Activated CD4-positive, alpha-beta T cell treated with anti-CD3 and anti-CD28 coated beads, Interleukin-2, amount 50 U/mL, for 48 hours (primary cell): ENCODE results near the gene PARD3.

Source experiments
- DNase-seq, 2 experiments: peaks; one replicate each; pipeline ENCODE4 v3.0.0-alpha.2; 2020

PARD3 gene

DNA sequence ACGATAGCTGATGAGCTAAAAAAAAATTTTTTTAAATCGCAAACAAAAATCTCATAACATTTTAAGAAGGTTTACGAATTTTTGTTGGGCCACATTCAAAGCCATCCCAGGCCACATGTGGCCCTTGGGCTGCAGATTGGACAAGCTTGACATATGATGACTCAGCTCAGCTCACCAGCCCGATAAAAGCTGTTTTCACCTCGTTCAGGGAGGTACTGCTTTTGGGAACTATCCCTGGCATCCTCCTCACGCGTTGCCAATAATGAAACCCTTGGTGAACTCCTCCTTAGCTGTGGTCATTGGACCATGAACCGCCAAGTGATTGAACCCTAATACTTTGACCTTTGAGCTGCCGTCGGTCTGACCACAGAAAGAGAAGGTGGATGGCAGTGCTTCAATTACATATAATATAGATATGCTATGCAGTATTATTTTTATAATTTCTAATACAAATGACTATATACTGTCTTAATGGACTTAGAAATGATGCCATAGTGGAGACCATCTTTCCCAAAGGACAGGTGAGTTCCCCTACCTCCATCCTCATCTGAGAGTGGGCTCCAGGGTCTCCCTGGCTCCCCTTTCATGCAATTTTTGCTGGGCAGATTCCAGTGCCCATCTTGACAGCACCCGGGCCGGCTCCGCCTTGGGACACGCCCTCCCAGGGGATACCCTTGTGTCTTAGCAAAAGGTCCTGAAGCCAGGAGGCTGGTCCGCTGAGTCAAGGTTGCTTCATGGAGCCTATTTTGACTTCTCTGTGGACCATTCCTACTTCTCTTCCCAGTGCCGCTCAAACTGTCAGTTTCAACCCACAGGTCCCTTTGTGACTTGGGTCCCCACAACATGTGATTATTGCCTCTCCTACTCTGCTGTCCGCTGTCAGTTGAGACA lies 707.2 kb downstream of the PARD3 start:
- no peak for DNase-seq

DNA sequence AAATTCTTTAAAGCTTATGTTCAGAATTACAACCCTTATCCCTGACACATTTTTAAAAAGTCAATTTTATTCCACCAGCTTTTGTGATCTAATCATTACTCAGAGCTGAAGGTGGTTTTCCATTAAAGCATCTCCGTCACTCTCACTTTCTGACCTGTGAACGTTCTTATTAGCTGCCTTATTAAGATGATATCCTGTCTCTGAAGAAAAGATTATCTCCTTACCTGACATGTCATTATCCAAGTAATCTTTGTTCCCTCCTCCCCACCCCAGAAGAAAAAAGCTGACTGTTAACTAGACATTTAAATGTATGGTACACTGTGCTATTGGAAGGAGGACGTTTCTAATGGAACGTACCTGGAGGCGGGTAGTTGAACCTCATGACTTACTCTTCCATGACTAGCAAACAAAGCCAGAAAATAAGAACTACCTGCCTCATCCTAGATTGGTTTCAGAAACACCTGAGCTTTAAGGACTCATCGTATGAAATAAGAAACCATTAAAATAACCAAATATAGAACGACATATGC lies 708.7 kb downstream of the PARD3 start:
- no peak for DNase-seq

DNA sequence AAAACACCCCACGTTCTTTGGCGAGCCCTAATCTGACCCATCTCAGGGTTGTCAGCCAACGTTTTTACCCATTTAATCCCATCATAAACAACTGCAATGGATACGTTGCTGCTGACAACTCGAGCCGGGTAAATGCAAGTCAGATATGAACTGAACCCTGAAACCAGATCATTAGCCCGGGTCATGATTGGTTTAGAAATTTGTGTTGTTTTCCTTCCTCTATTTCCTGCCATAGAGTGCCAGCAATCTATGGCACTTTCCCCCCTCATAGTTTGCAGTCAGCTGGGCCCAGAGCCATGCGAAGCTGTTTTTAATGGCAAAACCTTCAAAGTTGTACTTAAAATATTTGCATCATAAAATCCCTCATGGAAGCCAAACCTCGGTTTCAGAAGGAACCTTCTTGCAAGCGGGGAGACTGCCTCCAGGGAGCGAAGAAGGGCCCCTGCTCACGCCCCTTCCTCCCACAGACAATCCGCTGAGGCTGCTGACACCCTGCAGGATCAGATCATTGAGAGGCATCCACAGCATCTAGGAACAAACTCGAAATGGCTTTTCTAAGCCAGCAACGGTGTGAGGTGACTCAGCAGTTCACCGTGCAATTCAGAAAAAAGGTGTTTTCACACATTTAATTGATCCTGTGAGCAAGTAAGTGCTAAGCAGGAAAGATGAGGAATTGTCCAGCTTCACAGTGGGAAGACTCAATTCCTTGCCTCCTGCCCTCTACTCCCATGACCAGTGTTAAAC lies 710.1 kb downstream of the PARD3 start:
- DNase-seq, result no peak

DNA sequence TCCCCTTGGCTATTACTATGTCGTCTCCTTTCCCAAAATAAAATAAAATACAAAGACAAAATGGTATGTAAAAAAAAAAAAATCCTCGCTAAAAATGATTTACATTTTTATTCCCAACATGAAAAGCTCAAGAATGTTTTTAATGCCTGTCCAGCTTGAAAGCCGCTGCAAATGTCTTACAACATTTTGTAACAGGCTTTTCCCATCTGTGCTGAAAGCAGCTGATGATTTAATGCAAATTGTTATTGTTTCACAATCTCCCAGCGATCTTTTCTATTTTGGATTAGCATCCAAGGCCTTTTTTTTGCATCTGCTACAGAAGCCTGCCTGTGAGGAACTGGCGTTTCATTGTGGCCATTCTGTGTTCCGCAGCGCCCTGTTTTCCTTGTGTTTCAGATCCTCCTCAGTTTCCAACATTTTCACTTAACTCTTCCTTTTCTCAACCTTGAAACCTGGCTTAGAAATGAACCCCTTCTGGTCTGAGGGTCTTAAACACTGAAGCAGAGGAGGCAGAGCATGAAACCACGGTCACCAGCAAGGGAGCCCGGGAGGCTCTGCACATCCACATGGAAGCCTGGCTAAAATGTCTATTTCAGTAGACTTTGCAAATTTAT lies 712.1 kb downstream of the PARD3 start:
- no peak for DNase-seq

DNA sequence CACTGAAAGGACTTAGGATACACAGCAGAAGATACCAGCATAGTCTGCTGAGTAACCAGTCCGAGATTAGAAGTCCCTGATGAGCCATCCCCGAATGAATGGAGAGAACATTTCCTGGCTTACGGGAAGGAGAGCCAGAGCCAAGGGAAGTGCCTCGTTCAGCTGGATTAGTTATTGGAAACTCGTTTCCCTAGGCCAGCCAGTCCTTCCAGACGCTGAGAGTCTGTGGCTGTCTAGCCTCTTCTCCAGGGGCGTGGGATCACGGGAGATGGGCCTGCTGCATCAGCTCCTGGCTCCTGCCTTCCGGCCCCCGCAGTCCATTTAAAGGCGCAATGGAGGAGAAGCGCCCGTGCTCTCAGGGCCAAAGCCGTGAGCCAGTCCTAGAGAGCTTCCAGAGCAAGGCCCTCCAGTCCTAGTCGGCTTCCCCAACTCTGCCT lies 712.8 kb downstream of the PARD3 start:
- no peak for DNase-seq

DNA sequence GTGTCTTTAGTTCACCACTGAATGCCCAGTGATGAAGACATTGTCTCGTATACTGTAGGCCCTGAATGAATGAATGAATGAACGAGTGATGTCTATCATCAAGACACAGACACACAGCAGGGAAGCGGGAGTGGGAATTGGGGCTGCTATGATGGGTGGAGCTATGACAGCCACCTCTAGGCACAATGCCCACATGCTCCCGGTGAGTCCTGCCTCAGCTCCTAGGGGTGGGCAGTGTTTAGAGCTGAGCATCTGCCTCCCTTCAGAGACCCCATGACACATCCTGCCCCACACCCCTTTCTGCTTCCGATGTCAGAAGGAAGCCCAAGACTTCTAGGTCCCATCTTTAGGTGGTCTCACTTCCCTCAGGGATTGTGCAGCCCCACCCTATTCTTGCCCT lies 714.1 kb downstream of the PARD3 start:
- no peak for DNase-seq

DNA sequence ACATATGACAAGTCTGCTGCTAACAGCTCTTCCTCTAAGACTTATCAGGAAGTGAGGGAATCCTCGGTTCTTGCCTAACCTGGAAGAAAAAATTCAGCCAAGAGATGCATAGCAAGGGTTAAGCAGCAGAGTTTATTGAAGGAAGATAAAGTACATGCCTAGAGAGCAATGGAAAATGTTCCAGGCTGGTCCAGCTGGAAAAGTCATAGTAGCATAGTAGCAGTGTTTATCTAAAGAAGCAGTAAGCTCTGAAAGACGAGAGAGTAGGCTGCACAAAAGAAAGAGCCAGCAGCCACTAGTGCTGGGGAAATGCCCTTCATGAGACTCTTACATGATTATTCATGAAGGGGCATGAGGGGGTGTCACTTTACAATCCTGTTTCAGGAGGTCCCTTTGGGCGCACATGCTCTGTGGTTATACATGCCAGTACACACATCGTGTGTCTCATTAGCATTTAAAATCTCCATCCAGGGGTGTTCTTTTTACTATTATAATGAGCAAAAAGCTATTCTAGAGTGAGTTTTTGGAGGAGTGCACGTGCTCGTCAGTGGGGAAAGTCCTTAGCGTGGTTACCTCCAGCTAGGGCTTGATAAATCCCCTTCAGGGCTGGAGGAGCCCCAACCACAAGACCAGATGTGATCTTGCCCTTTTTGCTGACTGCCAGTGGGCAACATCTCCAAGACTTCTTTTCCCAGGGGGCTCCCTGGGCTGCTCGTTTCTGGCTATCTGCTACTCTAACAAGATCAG lies 716.1 kb downstream of the PARD3 start:
- no peak for DNase-seq

DNA sequence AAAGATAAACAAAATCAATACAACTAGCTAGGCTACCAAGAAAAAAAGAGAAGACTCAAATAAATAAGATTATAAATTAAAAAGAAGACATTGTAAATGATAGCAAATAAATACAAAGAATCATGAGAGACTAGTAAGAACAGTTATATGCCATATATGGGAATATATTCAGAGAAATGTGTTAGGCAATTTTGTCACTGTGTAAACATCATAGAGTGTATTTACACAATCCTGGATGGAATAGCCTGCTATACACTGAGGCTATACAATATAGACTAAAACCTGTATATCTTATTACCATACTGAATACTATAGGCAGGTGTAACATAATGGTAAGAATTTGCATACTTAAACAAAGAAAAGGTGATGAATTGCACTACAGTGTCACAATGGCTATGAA lies 717.4 kb downstream of the PARD3 start:
- DNase-seq, result no peak

DNA sequence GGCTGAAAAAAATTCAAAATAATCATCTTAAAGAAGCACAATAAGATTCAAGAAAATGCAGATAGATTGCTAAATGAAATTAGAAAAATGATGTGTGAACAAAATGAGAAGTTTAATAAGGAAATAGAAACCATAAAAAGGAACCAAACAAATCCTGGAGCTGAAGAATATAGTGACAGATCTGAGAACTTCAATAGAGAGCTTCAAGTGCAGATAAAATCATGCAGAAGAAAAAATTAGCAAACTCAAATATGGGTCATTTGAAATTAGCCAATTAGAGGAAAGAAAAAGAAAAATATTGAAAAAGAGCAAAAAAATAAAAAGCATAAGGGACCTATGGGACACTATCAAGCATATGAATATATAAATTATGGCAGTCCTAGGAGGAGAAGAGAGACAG lies 720.1 kb downstream of the PARD3 start:
- no peak for DNase-seq

DNA sequence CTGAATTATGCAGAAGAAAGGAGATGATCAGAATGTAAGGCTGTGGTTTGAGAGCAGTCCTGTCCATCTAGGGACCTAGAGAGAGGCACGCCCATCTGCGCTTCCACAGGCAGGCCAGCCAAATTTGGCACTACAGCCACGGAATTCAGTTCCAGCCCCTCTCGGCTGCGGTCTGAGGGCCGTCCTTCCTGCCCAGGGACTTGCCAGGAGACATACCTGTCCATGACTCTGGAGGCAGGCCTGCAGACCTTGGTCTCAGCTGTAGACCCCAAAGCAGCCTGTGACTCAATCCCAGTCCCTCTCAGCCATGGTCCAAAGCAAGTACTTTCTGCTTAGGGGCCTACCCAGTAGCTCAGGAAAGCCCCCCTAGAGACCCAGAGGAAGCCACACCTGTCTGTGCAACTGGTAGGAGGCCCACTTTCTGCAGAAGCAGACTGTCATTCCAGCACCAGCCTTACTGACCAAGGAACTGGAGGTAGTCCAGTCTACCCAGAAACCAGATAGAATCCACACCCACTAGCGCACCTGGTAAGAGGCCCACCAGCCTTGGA lies 720.9 kb downstream of the PARD3 start:
- DNase-seq, result no peak

DNA sequence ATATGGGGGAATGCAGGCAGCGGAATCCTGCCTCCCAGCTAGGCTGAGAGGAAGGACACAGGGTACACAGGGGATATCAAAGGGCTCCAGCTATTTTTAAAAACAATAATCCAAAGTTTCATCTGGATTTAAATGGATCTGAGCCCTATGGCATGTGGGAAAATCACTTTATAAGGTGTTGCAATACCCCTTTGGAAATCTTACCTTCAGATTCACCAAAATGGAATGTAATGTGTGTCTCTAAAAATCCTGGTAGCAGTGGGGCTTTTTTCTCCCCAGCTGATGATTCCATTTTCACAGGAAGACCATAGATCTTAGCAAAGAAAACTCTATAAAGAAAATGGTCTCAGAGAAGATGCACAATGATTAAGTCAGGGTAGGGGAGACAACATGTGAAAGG lies 722.2 kb downstream of the PARD3 start:
- no peak for DNase-seq

DNA sequence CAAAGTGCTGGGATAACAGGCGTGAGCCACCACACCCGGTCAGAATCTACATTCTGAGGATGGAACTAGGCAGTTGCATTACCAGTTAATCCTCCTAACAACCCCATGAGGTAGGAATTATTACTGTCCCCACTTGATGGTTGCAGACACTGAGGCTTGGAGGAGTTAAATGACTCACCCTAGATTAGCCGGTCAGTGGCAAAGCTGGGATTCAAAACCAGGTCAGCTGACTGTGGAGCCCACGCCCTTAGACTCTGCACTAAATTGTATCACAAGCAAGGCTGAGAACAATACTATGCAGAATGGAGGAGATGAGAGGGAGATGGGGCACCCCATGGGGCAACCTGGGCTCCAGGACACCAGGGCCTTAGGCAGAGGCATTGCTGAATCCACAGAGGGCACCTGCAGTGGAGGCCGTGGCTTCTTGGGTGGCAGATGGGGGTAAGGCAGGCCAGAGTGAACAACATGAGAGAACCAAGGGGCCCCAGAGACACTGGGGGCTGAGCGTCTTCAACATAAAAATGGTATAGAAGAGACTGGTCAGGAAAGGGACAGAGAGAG lies 723.4 kb downstream of the PARD3 start:
- DNase-seq, result no peak

DNA sequence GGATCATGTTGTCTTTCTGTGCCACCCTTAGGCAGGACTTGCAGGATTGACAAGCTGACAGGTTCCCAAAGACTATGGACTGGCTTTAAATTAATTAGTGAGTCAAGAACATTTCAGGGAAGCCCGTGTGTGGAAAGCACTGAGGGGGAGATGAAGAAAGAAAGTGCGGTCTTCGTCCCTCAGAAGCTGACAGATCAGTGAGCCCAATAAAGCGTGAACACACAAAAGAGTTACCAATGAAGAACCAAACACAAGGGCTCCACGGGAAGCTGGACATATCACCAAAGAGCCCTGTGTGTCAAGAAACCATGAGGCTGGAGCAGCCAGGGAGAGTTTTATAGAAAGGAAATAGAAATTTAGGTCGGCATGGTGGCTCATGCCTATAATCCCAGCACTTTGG lies 725.8 kb downstream of the PARD3 start:
- DNase-seq, result no peak

DNA sequence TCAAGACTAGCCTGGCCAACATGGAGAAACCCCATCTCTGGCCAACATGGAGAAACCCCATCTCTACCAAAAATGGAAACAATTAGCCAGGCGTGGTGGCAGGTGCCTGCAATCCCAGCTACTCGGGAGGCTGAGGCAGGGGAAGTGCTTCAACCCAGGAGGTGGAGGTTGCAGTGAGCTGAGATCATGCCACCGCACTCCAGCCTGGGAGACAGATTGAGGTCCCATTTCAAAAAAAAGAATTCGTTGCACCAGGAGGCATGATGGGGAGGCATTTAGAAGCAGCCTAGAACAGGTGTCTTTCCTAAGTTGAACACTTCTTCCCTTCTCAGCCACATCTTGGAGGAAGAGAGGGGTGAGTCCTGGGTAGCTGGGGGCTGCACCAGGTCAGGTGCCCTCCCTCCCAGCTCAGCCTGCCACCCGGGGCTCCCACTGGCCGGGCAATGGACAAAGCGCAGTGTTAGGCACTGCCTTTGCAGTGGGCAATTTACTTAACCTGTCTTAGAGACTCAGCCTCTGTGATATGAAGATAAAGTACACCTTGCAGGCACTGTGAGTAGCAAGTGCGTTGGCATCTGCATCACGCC lies 726.8 kb downstream of the PARD3 start:
- DNase-seq, result no peak

DNA sequence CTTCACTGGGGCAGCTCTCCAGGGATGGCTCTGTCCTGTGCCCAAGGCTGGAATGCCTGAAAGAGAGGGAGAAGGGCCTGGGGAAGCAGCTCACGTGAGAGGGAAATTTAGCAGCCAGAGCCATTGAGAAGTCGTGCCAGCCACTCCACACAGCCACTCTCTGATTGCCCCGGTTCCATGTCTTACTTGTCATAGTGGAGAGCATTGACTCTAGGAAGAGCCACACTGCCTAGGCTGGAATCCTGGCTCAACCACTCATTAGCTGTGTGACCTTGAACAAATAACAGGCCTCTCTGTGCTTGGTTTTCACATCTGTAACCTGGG lies 728.0 kb downstream of the PARD3 start:
- DNase-seq, result no peak

DNA sequence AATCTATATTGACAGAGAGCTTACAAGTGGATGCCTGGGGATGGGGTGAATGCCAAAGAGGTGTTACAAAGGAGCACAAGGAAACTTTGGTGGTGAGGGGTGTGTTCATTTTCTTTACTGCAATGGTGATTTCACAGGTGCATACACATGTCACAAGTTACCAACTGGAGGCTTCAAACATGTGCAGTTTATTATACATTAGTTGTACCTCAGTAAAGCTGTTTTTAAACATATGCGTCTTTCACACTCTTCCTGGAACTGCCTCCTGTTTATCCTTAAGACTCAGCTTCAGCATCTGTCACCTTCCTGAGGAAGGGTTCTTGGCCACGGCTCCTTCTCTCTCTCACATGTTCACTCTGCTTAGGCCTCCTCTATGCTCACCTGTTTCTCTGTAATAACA lies 731.5 kb downstream of the PARD3 start:
- DNase-seq, result no peak

DNA sequence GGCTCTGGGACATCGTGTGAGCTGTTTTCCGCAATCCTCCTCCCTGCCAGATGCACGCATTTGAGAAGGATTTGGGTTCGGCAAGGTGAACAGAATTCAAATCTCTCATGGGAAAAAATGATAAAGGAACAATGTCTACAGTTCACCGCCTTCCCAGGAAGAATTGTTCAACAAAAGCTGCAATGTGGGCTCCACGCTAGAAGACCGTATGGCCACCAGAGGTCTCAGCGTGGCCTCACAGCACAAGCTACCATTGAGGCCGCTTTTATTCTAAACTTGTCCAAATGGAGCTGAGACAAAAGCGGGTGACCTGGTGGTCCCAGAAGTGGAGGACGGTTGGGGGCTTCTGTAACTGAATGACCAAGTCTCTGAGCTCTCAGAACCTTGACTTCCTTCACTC lies 733.1 kb downstream of the PARD3 start:
- no peak for DNase-seq

DNA sequence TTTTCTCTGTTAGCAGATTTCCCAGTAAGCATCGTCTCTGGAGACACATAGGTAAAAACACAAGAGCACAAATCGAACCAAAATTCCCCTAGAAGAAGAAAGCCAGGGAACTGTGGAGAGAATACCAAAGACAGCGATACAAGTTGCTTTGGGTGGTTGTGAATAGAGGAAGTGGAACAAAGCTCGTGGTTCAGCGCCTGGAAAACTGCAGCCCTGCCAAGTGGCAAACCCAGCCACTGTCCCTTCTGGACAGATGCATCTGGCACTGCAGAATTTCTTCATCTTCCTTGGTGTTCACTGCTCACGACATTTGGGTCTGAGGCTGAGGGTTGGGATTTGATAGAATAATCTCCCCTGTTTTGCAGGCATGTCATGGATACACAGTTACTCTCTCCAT lies 733.8 kb downstream of the PARD3 start:
- DNase-seq, result no peak

DNA sequence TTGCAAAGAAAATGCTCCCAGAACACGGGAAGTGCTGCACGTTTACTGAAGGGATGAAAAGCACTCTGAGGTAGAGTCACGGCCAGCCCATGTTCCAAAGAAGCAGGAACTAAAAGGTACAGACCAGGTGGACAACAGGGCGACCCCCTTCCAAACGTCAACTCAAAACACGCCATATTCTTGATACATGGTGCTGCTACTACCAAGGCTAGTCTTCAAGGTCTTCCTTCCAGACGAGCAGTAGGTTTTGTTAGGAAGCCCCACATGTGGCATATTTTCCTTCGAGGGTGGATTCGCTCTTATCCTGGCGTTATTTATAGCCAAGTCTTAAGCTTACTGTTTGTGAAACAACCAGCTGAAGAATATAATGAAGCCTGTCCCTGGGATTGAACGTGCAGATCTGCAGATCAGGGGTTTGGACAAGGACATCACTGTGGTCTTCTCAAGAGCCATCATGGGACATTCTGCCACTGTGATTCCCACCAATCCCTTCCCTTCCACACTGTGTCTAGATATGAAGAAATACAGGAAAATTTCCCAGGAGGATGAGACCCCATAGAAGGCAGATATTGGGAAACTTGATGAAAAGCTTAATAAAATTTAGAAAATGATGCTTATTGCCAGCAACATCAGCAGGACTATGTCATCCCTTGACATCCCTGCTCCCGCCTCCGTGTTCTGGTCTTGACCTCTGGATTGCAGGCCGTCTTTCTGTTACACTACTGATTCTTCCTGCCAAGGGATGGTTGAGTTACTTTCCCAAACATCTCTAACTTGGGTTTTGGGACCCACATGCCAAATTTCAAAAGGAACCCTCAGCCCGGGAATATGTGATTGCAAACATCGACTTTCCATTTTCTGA lies 734.4 kb downstream of the PARD3 start:
- DNase-seq, result no peak

DNA sequence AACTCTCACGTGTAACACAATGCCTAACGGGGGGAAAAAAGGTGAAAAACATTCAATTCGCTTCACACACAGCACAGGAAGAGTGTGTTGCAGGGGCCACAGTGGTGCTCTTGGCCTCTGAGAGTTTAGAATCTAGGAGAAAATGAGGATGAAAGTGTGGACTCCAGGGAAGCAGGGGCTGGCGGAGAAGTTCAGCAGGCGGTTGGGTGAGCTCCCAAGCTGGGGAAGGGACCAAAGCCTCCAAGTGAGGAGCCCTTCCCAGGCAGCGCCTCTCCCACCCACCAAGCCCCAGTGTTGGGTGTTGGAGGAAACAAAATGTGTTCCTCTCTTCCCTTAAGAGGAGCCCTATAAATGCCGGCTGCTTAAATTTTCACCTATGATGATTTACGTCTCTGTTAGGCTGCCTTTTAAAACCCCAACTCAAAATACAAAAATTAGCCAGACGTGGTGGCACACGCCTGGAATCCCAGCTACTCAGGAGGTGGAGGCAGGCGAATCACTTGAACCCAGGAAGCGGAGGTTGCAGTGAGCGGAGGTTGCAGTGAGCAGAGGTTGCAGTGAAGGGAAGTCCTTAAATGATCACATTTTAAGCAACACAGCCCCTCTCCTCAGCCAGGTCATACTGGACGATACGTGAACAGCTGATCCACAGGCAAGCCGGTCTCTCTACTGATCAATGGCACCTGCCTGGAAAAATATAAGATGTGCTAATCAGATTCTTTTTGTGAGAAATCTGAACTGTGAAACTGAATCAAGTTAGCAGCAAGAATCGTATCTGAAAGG lies 735.2 kb downstream of the PARD3 start:
- DNase-seq, result no peak
